ENCODE results near the gene TMC1. TPM values are rescaled to one million over a fixed set of nuclear protein-coding genes. Genes with fewer than 3 reads are reported as not detected.

The TMC1 gene
- total RNA-seq, 2 donors from 2014 or later: 0.09 TPM; not detected in 1

DNA sequence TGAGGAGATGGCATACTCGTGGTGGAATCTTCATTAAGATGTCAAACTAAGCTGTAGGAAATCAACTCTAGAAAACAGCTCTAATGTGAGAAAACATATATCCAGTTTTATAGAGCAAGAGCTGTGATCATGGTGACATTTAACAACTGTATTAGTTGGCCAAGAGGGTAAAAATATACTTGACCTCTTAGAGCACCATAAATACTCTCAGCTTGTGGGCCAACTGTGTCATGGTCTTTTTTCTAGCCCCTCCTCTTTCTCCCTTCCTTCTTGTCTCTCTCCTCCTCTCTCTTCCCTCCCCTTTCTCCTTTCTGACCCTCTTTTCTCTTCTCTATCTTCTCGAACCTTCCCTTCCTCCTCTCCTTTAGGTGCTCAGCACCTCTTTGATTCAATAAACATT lies 54.7 kb downstream of the TMC1 start:
- Mint-ChIP-seq H3K9me3 (no peaks in the 10 kb centered on the region), H3K36me3 (ENCODE audit: low read depth) (no peaks in the 10 kb centered on the region), H3K4me3 (no peak overlapping the region), H3K27me3 (ENCODE audit: insufficient read depth) (no peaks in the 10 kb centered on the region), H3K27ac (no peak overlapping the region), H3K4me1 (no peaks in the 10 kb centered on the region)
- Histone ChIP-seq H3K27ac (ENCODE audit: low read depth, low read length) (no peak overlapping the region), H3K4me3 (ENCODE audit: low read length) (no peak overlapping the region), H3K36me3 (ENCODE audit: control insufficient read depth, insufficient read depth, low read length) (no peaks in the 10 kb centered on the region), H3K9me3 (ENCODE audit: control insufficient read depth, low read length) (no peaks in the 10 kb centered on the region), H3K9ac (ENCODE audit: extremely low read depth, low read length, poor library complexity, severe bottlenecking) (no peak overlapping the region), H3K4me1 (ENCODE audit: control insufficient read depth, insufficient read depth, low read length) (no peaks in the 10 kb centered on the region), H3K27me3 (ENCODE audit: control insufficient read depth, insufficient read depth, low read length, poor library complexity, severe bottlenecking) (no peaks in the 10 kb centered on the region)
- 82 to 100% methylated on average over 1 to 2 of the region's 2 CpGs for WGBS, 2 experiments (ENCODE audit: insufficient coverage in 1 of 2, insufficient read length in 1 of 2)
- DNase-seq: no peak
- TF ChIP-seq, protein P1, sequence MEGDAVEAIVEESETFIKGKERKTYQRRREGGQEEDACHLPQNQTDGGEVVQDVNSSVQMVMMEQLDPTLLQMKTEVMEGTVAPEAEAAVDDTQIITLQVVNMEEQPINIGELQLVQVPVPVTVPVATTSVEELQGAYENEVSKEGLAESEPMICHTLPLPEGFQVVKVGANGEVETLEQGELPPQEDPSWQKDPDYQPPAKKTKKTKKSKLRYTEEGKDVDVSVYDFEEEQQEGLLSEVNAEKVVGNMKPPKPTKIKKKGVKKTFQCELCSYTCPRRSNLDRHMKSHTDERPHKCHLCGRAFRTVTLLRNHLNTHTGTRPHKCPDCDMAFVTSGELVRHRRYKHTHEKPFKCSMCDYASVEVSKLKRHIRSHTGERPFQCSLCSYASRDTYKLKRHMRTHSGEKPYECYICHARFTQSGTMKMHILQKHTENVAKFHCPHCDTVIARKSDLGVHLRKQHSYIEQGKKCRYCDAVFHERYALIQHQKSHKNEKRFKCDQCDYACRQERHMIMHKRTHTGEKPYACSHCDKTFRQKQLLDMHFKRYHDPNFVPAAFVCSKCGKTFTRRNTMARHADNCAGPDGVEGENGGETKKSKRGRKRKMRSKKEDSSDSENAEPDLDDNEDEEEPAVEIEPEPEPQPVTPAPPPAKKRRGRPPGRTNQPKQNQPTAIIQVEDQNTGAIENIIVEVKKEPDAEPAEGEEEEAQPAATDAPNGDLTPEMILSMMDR (conservative IDR thresholded peaks at IDR 0.05): no peak

DNA sequence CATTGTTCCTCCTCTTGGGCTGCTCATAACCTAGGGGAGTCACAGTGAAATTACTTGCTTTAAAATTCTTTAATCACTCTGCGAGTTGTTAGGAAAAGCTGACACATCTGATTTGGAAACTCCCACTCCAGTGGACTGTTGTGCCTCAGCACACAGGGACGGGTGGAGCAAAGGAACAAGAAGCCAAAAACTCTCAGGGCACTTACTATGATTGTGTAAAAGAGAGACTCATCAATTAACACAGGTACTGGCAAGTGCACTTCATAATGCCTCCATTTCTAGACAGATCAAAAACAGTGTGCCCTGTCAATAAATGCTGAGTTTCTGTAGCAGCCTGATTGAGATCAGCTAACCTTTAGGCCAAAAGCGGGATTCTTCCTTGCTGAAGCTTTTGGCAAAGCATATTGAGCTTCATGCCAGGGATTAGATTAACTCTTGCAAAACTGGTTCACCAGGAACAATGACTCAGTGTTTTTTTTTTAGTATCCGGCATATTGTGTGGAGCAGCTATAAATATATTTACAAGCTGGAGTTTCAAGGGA lies 55.9 kb downstream of the TMC1 start:
- Histone ChIP-seq H3K36me3 (ENCODE audit: control insufficient read depth, insufficient read depth, low read length) (no peaks in the 10 kb centered on the region), H3K9me3 (ENCODE audit: control insufficient read depth, low read length) (no peaks in the 10 kb centered on the region), H3K4me1 (ENCODE audit: control insufficient read depth, insufficient read depth, low read length) (no peaks in the 10 kb centered on the region), H3K4me3 (ENCODE audit: low read length) (no peak overlapping the region), H3K27ac (ENCODE audit: low read depth, low read length) (no peak overlapping the region), H3K27me3 (ENCODE audit: control insufficient read depth, insufficient read depth, low read length, poor library complexity, severe bottlenecking) (no peaks in the 10 kb centered on the region), H3K9ac (ENCODE audit: extremely low read depth, low read length, poor library complexity, severe bottlenecking) (no peak overlapping the region)
- no peaks in the 10 kb centered on the region for H3K4me1 Mint-ChIP-seq
- 86% methylated on average over 2 to 4 of the region's 4 CpGs for WGBS, 2 experiments (ENCODE audit: insufficient coverage in 1 of 2, insufficient read length in 1 of 2)
- H3K9me3 Mint-ChIP-seq: no peaks in the 10 kb centered on the region
- H3K36me3 Mint-ChIP-seq (ENCODE audit: low read depth): no peaks in the 10 kb centered on the region
- TF ChIP-seq, protein P1 (conservative IDR thresholded peaks at IDR 0.05): no peak
- no peak overlapping the region for H3K4me3 Mint-ChIP-seq
- H3K27me3 Mint-ChIP-seq (ENCODE audit: insufficient read depth): no peaks in the 10 kb centered on the region
- H3K27ac Mint-ChIP-seq: no peak overlapping the region
- DNase-seq: no peak

DNA sequence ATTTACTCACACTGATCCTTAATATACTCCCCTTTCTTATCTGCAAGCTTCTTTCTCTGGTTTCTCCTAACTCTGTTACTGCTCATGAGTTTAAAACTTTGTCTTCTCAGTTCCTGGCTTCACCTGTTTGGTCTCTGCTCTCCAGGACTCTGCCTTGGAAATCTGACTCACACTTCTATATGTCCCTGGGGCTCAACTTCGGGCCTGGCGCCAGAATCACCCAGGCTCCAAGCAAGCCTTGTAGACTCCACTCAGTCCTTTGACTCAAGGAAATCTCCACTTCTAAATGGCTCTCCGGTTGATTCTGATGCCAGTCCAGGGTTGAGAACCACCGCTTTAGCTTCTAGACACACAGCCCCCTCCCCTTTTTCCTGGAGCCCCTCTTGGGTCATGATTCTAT lies 57.8 kb downstream of the TMC1 start:
- Histone ChIP-seq H3K36me3 (ENCODE audit: control insufficient read depth, insufficient read depth, low read length) (no peaks in the 10 kb centered on the region), H3K27me3 (ENCODE audit: control insufficient read depth, insufficient read depth, low read length, poor library complexity, severe bottlenecking) (no peaks in the 10 kb centered on the region), H3K4me3 (ENCODE audit: low read length) (no peak overlapping the region), H3K9ac (ENCODE audit: extremely low read depth, low read length, poor library complexity, severe bottlenecking) (no peak overlapping the region), H3K4me1 (ENCODE audit: control insufficient read depth, insufficient read depth, low read length) (no peaks in the 10 kb centered on the region), H3K9me3 (ENCODE audit: control insufficient read depth, low read length) (no peaks in the 10 kb centered on the region), H3K27ac (ENCODE audit: low read depth, low read length) (no peak overlapping the region)
- H3K4me1 Mint-ChIP-seq: no peaks in the 10 kb centered on the region
- no peaks in the 10 kb centered on the region for H3K27me3 Mint-ChIP-seq (ENCODE audit: insufficient read depth)
- H3K9me3 Mint-ChIP-seq: no peaks in the 10 kb centered on the region
- no peak overlapping the region for H3K4me3 Mint-ChIP-seq
- H3K27ac Mint-ChIP-seq: no peak overlapping the region
- H3K36me3 Mint-ChIP-seq (ENCODE audit: low read depth): no peaks in the 10 kb centered on the region
- WGBS, 2 experiments (ENCODE audit: insufficient coverage in 1 of 2, insufficient read length in 1 of 2): 90 to 100% methylated on average over 2 to 4 of the region's 4 CpGs
- DNase-seq: no peak
- TF ChIP-seq, protein P1 (conservative IDR thresholded peaks at IDR 0.05): no peak
